IMR-90 (cell line): ENCODE measurements around the gene OR4D11.

Experiments used
- BHLHE40 ChIP-seq: fragments of 150-350 bp; IDR thresholded peaks from 2 replicates; pipeline ENCODE4 v1.6.1; 2016; ENCODE audit warnings: mild to moderate bottlenecking, low read depth, low read length
- CEBPB ChIP-seq: IDR thresholded peaks from 2 replicates; pipeline ENCODE4 v1.6.1; 2012; ENCODE audit warnings: low read depth, low read length, improper control_type of control experiment
- FOS ChIP-seq: fragments of 150-350 bp; IDR thresholded peaks from 2 replicates; pipeline ENCODE4 v1.6.1; 2016; ENCODE audit warnings: low read depth, low read length
- MXI1 ChIP-seq: IDR thresholded peaks from 2 replicates; pipeline ENCODE4 v1.6.1; 2012; ENCODE audit warnings: low read depth, mild to moderate bottlenecking, low read length, moderate library complexity, borderline replicate concordance
- POLR2A ChIP-seq: IDR thresholded peaks from 2 replicates; pipeline ENCODE4 v1.6.1; 2012; ENCODE audit warnings: mild to moderate bottlenecking, low read depth, low read length
- RAD21 ChIP-seq: IDR thresholded peaks from 2 replicates; pipeline ENCODE4 v1.6.1; 2012; ENCODE audit warnings: low read length, improper control_type of control experiment
- SMC3 ChIP-seq: fragments of 150-350 bp; IDR thresholded peaks from 2 replicates; pipeline ENCODE4 v1.6.1; 2016; ENCODE audit warnings: low read depth, mild to moderate bottlenecking, antibody characterized with exemption, low read length, moderate library complexity
- TF ChIP-seq, protein P1 (sequence below): conservative IDR thresholded peaks from 2 replicates; pipeline ENCODE4 v1.5.1; 2012; ENCODE audit warnings: mild to moderate bottlenecking, low read depth, low read length, improper control_type of control experiment
- TF ChIP-seq, protein P2 (sequence below): fragments of 150-350 bp; IDR thresholded peaks from 2 replicates; pipeline ENCODE4 v1.6.1; 2017; ENCODE audit warnings: mild to moderate bottlenecking, antibody characterized with exemption, low read length, low read depth

DNA sequence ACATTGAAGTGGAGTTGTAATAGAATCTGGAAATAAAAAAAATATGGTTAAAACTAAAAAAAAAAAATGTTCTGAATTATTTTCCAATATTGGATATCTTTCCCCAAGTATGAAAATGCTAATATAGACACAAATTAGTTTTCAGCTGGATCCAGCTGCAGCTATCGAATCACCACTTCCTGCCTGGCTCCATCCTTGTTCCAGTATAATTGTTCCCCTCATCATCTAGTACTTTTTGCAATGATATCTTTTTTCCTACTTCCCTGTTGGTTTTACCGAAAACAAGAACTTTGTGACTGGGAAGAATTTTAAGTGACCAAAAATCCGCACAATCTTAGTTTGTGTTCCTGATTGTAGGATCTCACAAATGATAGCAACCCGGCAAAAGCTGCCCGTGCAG, 17.4 kb downstream of the OR4D11 start:
- TF ChIP-seq, protein P1, sequence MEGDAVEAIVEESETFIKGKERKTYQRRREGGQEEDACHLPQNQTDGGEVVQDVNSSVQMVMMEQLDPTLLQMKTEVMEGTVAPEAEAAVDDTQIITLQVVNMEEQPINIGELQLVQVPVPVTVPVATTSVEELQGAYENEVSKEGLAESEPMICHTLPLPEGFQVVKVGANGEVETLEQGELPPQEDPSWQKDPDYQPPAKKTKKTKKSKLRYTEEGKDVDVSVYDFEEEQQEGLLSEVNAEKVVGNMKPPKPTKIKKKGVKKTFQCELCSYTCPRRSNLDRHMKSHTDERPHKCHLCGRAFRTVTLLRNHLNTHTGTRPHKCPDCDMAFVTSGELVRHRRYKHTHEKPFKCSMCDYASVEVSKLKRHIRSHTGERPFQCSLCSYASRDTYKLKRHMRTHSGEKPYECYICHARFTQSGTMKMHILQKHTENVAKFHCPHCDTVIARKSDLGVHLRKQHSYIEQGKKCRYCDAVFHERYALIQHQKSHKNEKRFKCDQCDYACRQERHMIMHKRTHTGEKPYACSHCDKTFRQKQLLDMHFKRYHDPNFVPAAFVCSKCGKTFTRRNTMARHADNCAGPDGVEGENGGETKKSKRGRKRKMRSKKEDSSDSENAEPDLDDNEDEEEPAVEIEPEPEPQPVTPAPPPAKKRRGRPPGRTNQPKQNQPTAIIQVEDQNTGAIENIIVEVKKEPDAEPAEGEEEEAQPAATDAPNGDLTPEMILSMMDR, result no peak
- TF ChIP-seq POLR2A (no peak), BHLHE40 (no peak), RAD21 (no peak), CEBPB (no peak), SMC3 (no peak), FOS (no peak), MXI1 (no peak)
- TF ChIP-seq, protein P2, sequence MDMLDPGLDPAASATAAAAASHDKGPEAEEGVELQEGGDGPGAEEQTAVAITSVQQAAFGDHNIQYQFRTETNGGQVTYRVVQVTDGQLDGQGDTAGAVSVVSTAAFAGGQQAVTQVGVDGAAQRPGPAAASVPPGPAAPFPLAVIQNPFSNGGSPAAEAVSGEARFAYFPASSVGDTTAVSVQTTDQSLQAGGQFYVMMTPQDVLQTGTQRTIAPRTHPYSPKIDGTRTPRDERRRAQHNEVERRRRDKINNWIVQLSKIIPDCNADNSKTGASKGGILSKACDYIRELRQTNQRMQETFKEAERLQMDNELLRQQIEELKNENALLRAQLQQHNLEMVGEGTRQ, result no peak
